IPS DF 19.7 (cell line): Measurements from ENCODE around the gene RNF227.

Experiments
- DNase-seq: peaks from one replicate; pipeline ENCODE4 v3.0.0-alpha.2; 2013; ENCODE audit warnings: low read depth, low spot score

RNF227 gene

GRCh38 chr17:7889166-7889955, 26.7 kb downstream of the RNF227 start:
- DNase-seq = no peak

GRCh38 chr17:7888184-7888920, 27.7 kb downstream of the RNF227 start, which contains the start of gene CHD3:
Gene CHD3 (plus strand): TSS chr17:7888789. CDS start chr17:7889001, 212 bp downstream.
- no peak for DNase-seq

- no peak for DNase-seq
Measured at GRCh38 chr17:7887482-7888183, 28.5 kb downstream of the RNF227 start.

GRCh38 chr17:7887038-7887481, 29.0 kb downstream of the RNF227 start:
- DNase-seq = no peak

GRCh38 chr17:7886227-7887037, 29.7 kb downstream of the RNF227 start:
- no peak for DNase-seq

GRCh38 chr17:7885367-7886226, 30.5 kb downstream of the RNF227 start:
- no peak for DNase-seq

- no peak for DNase-seq
Measured at GRCh38 chr17:7884581-7885366, 31.3 kb downstream of the RNF227 start.

- DNase-seq = no peak
Measured at GRCh38 chr17:7883781-7884386, 32.2 kb downstream of the RNF227 start.

- DNase-seq = no peak
Measured at GRCh38 chr17:7882629-7883028, 33.5 kb downstream of the RNF227 start.

- no peak for DNase-seq
Measured at GRCh38 chr17:7882068-7882467, 34.0 kb downstream of the RNF227 start.

- DNase-seq = no peak
Measured at GRCh38 chr17:7881276-7882054, 34.6 kb downstream of the RNF227 start.

- no peak for DNase-seq
Measured at GRCh38 chr17:7880076-7880868, 35.8 kb downstream of the RNF227 start.

GRCh38 chr17:7878234-7878633, 37.9 kb downstream of the RNF227 start:
- no peak for DNase-seq

- no peak for DNase-seq
Measured at GRCh38 chr17:7875804-7876370, 40.2 kb downstream of the RNF227 start.

- no peak for DNase-seq
Measured at GRCh38 chr17:7873051-7873450, 43.0 kb downstream of the RNF227 start.

GRCh38 chr17:7867881-7868329, 48.2 kb downstream of the RNF227 start:
- no peak for DNase-seq

GRCh38 chr17:7864995-7865650, 51.0 kb downstream of the RNF227 start:
- no peak for DNase-seq
